Activated CD4-positive, alpha-beta T cell treated with anti-CD3 and anti-CD28 coated beads for 48 hours (primary cell): ENCODE measurements around the gene CARD11.
"Not testable (repeated sequence)": the region's sequence is repeated elsewhere in the genome, so short reads cannot be mapped to it uniquely, and the experiment has no call there.

ENCODE experiments used
- DNase-seq: peaks from one replicate; pipeline ENCODE4 v3.0.0-alpha.2; 2020

CARD11 gene

DNA sequence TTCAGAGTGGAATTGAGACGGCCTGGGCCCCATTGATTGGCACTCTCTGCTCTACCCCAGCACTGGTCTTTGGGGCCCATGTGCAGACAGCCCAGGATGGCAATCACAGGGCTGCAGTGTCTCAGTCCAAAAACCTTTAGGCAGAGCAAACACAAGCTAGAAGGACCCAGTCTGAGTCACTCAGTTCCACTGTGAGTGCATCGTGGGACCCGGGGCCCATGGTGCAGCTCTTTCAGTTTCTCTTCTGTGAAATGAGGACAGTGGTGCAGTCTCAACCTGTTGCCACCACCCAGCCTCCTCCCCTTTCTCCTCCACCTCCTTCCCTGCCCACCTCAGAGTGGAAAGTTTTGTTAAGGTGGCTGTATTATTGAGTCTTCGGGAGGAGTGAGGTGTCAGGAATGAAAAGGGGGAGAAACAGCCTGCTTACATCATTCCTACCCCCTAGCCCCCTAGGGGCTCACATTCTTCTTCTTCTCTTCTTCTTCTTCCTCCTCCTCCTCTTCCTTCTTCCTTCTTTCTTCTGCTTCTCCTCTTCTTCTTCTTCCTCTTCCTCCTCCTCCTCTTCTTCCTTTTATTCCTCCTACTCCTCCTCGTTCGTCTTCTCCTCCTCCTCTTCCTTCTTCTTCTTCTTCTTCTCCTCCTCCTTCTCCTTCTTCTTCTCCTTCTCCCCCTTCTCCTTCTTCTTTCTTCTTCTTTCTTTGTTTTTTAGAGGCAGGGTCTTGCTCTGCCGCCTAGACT is 19.5 kb upstream of the CARD11 start:
- peak; percentile 89 for DNase-seq

DNA sequence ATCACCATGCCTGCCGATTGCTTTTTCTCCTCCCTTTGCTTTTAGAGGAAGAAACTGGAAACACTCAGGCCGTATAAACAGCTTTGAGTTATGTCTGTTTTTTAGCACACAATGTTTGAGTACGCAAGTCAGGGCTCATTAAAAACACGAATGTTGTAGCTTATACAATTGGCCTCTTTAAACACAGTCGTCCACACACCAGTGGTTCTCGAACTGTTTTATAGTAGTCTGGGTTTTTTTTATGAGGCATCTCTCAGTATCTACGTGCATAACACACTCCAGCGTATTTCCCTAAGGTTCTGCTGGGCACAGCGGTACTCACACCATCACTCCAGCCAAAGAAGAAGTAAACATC is 13.4 kb upstream of the CARD11 start:
- no peak for DNase-seq

DNA sequence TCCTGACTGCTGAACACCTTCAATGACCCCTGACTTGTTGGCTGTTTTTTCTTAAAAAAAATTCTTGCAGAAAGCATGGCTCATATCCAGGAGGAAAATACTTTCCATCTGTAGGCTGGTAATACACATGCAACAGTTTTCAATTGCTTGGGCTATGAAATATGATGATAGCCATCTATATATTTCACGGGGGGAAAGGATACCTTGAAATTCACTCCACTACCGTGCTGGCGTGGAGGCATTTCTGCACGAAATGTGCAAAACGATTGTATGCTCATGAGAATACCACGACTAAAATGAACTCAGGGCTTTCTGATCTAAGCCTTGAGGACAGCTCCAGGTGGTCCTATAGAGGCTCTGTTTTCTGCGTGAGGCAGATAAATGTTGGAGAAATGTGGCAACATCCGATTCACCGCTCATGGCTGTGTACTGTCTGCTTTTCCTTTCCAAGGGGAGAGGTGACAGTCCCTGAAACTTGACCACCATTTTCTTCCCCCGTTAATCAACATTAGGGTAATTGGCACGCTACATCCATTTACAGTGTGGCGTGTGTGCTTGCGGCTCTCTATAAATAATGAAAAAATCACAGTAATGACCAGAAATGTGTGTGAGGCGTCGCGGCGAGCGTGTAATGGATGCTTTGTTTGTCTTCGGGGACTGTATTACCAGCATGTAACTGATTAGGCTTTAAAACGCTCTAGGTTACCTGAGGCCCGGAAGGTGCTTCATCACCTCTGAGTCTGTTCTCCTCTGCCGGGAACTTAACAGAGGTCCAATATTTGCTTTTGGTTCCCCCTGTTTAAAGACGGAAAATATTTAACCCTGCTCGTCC is 12.8 kb upstream of the CARD11 start:
- no peak for DNase-seq

DNA sequence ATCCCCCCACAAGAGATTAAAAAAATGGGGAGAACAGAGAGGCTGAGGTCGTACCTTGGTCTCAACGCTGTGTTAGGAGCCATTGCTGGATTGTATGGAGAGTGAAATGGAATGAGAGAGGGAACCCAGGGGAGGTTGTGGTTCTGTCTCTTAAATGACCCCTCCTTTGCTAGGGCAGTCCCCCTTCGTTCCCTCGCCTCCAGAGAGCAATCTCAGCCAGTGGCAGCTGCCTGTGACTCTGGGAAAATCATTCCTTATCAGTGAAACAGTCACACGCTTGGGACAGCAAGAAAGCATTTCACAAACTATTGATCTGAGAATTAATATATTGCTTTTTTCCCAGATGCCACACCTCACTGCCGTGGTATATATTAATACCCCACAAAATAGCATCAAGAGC is 12.0 kb upstream of the CARD11 start:
- DNase-seq: no peak

DNA sequence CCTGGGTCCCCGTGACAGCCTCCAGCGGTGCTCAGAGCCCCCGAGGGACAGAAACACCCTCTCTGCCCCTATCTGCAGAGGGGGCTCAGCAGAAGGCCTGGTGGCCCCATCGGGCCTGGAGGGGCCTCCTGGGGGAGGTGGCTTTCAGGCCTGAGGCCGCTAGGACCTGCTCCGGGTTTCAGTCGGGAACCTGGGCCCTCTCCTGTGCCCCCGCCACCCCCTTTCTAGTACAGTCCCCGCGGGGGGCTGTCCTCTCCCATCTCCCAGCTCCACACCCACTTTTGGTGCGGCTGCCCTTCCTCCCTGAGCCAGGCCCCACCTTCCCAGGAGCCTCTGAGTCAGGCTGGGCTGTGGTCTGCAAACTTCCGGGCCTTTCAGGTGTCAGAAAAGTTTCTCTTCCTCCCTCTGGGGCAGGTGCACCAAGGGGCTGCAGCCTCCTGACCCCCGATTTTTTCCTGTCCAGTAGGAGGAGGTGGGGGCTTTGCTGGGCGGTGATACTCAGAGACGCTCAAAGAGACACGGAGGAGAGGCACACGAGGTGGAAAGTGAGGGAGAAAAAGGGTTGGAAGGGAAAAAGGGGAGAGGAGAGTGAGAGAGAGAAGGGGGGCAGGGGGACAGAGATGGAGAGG is 692 bp downstream of the CARD11 start:
- DNase-seq: peak; percentile 81

DNA sequence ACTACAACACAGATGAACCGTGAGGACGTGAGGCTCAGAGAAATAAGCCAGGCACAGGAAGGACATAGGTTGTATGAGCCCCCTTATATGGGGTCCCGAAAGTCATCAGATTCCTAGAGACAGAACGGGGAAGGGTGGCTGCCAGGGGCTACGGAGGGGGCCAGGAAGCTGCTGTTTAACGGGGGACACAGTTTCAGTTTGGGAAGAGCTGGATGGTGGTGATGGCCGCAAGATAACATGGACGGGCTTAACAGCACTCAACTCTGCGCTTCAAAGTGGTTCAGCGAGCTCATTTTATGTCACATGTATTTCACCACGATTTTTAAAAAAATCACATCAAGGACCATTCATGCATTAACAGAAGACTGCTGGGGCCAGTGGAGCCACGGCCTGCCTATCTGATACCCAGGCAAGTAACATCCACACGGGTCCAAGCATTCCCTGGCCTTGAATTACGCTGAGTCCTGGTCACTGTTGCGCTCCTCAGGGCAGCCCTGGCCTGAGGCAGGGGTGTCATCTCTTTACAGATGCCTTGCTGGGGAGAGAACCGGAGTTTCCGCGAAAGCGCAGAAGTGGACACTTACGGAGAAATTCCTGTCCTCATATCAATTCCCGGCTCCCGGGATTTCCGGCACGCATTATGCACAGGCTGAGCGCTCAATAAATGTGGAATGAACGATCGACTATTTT is 1.5 kb downstream of the CARD11 start:
- DNase-seq: no peak

DNA sequence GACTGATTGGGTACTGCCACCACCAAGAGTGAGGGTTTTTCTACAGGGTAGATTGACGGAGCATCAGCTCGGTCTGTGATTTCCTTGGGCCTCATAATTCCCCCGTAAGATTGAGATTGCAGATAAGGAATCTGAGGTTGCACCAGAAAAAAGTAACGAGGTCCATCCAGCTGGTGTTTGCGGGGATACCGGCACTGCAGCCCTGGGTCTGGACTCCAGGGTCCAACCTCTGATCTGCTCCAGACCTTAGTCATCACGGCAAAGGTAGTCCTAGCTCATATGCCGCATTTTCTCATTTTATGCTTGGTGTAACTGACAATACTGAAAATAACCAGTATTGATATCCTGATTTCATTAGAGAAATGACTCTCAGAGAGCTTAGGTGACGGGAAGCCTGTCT is 3.9 kb downstream of the CARD11 start:
- DNase-seq: no peak

DNA sequence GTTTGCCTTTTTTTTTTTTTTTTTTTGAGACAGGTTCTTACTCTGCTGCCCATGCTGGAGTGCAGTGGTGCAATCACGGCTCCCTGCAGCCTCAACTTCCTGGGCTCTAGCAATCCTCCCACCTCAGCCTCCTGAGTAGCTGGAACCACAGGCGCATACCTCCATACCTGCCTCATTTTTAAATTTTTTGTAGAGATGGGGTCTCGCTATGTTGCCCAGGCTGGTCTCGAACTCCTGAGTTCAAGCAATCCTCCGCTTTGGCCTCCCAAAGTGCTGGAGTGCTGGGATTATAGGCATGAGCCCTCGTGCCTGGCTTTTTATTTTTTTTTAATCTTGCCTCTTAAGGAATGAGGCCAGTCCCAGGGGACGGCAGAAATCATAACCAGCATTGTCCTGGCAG is 5.7 kb downstream of the CARD11 start:
- not testable (repeated sequence) for DNase-seq

DNA sequence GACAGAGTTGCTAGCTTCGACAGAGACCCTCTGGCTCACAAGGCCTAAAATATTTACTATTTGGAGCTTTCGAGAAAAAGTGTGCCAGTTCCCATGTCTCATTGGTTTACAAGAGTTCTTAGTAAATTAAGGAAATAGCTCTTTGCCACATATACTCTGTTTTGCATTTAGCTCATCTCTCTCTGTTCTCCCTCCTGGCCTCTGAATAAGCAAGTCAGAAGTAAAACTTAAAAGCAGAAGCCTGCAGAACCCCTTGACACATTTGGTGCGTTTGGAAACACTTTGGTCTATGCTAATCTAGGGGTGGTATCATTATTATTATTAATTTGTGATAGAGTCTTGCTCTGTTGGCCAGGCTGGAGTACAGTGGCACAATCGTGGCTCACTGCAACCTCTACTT is 6.4 kb downstream of the CARD11 start:
- DNase-seq: no peak

DNA sequence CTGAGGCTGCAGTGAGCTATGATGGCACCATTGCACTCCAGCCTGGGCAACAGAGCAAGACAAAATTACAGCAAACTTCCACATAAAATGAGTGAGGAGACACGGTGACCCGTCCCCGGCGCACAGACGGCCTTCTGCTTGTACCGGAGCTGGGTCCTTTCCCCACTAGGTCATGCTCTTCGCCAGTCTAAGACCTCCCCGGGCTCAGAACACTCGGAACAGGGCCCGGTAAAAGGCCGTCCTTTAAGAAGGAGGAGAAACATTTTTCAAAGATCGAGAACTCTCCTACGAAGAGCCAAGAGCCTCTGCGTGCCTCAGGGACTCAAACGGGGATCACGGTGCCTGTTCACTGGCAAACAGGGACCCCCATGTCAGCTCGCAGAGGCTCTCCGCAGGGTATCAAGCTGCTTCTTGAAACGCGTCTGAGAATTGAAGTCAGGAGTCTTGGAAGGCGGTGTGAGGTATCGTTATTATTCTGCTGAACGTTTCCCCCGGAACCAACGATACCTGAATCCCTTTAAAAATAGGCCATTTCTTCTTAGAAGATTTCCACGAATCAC is 9.0 kb downstream of the CARD11 start:
- no peak for DNase-seq

DNA sequence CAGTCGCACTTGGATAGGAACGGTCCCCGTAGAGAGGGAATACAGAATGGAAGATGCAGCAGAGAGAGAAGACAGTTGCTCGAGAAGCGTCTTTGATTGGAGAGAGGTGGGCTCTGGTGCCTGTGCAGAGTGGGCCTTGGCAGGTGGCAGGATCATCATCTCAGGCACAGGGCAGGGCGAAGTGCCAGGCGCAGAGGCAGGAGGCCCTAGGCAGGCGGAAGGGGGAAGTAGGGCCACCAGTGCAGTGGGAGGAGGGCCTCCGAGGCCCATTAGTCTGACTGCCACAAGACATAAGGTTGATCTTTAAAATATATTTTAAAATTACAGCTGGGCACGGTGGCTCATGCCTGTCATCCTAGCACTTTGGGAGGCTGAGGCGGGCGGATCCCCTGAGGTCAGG is 10.1 kb downstream of the CARD11 start:
- DNase-seq: no peak

DNA sequence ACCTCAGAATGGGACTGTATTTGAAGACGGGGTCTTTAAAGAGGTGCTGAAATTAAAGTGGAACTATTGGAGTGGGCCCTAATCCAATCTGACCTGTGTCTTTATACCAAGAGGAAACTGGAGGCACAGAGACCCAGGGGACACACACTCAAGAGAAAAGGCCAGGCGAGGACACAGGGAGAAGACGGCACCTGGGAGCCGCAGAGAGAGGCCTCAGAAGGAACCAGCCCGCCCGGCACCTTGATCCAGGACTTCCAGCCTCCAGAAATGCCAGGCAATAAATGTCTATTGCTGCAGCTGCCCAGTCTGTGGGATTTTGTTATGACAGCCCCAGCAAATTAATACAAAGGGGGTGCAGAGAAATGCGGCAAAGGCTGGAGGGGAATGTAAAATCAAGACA is 10.5 kb downstream of the CARD11 start:
- no peak for DNase-seq

DNA sequence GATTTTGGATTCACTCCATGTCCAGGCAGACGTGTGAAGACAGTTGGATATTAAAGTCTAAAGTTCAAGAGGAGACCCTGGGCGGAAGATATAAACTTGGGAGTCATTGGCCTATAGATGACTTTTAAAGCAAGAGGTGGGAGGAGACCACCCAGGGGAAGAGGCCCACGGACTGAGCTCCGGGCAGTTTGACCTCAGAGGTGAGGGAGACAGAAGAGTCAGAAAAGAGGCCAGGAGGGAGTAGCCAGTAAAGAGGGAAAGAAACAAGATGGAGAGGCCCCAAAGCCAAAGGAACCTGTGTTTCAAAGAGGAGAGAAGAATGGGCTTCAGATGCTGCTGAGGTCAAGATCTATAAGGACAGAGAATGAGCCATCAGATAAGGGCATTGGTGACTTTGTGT is 11.4 kb downstream of the CARD11 start:
- no peak for DNase-seq

DNA sequence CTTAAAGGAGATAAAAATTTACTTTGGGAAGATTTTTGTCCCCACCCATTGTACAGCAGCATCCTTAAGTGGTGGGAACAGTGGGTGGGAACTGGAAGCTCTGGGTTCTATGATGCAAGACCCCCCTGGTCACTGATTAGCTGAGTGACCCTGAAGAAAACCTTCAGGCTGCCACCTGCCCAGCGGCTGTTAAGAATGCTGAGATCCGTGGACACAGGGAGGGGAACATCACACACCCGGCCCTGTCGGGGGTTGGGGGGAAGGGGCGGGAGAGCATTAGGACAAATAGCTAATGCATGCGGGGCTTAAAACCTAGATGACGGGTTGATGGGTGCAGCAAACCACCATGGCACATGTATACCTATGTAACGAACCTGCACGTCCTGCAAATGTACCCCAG is 14.5 kb downstream of the CARD11 start:
- no peak for DNase-seq

DNA sequence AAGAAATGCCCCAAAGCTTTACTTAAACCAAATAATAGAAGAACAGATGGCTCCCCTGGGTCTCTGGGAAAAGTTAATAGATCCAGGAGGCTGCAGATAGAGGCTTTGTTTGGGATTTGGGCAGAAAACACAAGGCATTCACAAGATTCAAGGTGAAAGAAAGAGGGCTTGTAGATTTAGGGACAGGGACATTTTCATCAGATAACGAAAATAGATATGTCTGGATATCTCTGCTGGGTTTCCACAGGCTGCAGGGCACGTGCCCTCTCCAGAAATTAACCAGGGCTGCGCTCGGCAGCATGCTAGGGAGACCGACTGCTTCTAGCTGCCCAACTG is 14.9 kb downstream of the CARD11 start:
- DNase-seq: no peak

DNA sequence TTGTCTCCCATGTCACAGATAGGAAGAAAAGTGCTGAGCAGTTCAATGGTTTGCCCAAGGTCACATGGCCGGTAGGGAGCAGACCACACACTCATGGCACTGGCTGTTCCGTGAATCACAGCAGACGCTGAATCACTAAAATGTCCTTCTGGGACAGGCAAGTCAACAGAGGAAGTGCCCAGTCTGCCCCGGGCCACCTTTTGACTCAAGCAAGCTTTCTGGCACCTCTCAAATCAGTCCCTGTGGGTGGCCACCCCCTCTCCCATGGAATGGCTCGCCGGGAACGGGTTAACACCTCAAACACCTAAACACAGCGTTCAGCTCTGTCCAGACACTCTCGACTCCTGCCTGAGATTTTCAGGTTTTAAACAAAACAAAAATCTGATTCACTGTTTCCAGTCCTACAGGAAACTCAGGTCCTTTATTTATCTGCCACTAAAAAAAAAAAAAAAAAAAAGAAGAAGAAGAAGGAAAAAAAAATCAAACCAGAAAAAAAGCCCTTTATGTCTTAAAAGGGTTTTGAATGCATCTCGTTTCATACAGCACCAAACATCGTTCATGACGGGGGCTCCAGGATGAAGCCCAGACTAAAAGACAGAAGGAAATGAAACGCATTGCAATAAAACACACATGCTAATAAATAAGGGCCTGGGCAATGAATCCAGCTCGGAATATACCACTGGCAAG is 15.5 kb downstream of the CARD11 start:
- DNase-seq: peak; percentile 74

DNA sequence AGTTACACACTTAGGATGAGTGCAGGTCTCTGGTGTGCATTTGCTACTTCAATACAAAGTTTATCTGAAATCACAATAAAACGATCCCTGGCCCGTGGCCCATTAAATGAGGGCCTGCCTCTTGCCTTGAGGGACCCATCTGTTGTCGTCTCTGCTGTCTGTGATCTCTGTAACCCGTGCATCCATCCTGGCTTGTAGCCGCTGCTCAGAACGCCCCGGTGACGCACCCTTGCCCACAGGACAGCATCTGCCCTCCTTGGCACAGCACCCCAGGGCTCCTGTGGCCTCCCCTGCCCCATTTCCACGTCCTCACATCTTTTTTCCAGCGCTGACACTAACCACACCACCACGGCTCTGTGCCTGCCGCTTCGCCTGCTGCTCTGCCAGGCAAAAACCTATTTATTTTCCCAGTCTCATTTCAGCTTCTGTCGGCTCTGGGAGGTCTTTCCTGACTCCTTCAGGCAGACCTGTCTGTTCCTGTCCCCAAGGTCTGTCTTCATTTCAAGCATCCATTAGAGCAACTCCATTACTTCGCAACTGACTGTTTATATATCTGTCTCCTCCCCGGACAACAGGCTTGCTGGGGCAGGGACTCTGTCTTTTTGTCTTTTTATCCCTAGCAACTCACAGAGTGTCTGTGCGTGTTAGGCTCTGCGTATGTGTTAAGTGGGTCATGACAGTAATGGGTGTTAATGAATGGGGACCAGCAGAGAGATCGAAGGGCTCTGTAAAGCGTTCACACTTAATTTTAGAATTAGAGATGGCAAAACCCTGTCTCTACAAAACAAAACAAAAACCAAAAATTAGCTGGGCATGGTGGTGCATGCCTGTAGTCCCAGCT is 16.4 kb downstream of the CARD11 start:
- DNase-seq: no peak

DNA sequence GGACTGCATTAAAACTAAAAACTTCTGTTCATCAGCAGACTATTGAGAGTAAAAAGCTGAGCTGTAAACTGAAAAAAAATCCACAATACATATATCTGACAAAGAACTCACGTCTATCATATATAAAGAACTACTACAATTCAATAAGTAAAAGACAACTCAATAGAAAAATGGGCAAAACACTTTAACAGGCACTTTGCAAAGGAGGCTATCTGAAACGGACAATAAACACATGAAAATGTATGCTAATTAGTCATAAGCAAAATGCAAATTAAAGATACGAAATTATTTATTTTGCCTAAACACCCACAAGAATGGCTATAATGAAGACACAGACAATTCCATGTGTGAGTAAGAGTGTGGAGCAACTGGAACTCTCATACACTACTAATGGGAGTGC is 18.1 kb downstream of the CARD11 start:
- no peak for DNase-seq

DNA sequence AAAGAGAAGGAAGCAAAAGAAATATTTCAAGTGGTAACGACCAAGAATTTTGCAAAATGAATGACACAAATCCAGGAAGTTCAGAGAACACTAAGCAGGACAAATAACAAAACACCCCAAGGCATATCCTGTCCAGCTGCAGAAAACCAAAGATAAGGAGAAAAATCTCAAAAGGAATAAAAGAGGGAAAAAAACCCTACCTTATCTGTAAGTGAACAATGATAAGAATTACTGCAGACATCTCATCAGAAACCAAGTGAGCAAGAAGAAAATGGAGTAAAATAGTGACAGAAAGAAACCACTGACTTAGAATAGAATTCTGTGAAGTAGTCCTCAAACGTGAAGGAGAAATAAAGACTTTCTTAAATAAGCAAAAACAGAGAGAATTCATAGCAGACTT is 21.8 kb downstream of the CARD11 start:
- no peak for DNase-seq

DNA sequence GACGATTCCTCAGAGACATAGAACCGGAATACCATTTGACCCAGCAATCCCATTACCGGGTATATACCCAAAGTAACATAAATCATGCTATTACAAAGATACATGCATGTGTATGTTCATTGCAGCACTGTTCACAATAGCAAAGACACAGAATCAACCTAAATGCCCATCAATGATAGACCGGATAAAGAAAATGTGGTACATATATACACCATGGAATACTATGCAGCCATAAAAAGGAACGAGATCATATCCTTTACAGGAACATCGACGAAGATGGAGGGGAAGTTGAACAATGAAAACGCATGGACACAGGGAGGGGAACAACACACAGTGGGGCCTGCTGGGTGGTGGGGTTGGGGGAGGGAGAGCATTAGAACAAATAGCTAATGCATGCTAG is 22.4 kb downstream of the CARD11 start:
- not testable (repeated sequence) for DNase-seq

DNA sequence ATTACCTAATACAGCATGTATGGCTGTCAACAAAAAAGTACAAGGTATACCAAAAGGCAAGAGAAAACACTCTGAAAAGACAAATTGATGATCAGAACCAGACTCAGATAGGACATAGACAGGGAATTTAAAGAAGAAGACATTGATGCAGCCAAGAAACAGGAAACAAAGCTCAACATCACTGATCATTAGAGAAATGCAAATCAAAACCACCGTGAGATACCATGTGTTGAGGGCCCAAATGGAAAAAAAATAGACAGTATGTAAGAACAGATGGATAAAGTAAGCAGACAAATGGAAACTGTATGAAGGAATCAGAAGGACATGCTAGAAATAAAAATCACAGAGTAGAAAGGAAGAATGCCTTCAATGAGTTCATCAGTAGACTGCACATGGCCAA is 23.3 kb downstream of the CARD11 start:
- DNase-seq: no peak

DNA sequence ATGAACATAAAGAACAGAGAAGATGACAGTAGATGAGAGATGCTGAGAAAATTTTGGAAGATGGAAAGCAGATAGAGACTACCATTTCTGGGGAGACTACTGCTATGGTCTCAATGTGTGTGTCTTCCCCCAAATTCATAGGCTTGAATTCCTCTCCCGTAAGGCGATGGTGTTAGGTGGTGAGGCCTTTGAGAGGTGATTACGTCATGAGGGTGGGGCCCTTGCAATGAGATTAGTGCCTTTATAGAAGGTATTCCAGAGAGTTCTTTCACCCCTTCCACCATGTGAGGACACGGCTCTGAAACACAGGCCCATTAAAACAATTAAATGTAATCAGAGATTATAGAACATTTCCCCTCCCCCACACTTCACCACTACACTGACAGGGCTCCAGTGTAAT is 23.9 kb downstream of the CARD11 start:
- DNase-seq: no peak
